ENCODE results near the gene PPP2R2C. TPM values are rescaled to one million over a fixed set of nuclear protein-coding genes. Genes with fewer than 3 reads are reported as not detected.

PPP2R2C gene
- total RNA-seq, 1 experiment from 2014 or later = 32.9 TPM

- RAD21 ChIA-PET (ENCODE audit: low non-redundant PET in 1 of 2, low total read pairs in 2 of 2, uncharacterized antibody in 2 of 2, unreplicated experiment in 2 of 2) = no interaction called here
- ATAC-seq (peak; percentile 82), DNase-seq (ENCODE audit: low read depth, low spot score) (peak; percentile 10)
- Histone ChIP-seq H3K27me3 (ENCODE audit: insufficient read depth, low read length) (no peaks in the 10 kb centered on the region), H3K36me3 (ENCODE audit: control insufficient read depth in 1 of 2, insufficient read depth in 2 of 2, low read length in 2 of 2) (no peaks in the 10 kb centered on the region), H3K9me2 (ENCODE audit: insufficient read depth) (no peaks in the 10 kb centered on the region), H4K20me1 (ENCODE audit: insufficient read depth) (no peaks in the 10 kb centered on the region), H3K79me2 (ENCODE audit: insufficient read depth, low read length) (no peaks in the 10 kb centered on the region), H3K9ac (ENCODE audit: low read length) (no peak overlapping the region), H3K4me1 (ENCODE audit: control insufficient read depth in 1 of 2, insufficient read depth in 2 of 2, low read length in 2 of 2) (no peaks in the 10 kb centered on the region), H3K9me3 (ENCODE audit: control insufficient read depth in 1 of 2, insufficient read depth in 1 of 2, low read depth in 1 of 2, low read length in 2 of 2) (no peaks in the 10 kb centered on the region; a peak in 1 of 4 replicates), H3K4me3 (replicated peaks in 1 of 2; ENCODE audit: low read depth in 1 of 2, low read length in 2 of 2) (no peak overlapping the region), H2AFZ (ENCODE audit: low read depth, low read length, poor library complexity, severe bottlenecking) (no peak overlapping the region), H3K4me2 (ENCODE audit: low read length) (no peak overlapping the region), H3K27ac (ENCODE audit: low read depth, low read length) (no peak overlapping the region)
- CTCF ChIA-PET = no interaction called here
- POLR2A ChIA-PET = no interaction called here
- no TSS peak for BruUV-seq (replicated peaks)
- no peak for TF ChIP-seq EZH2phosphoT487 (IDR thresholded peaks at IDR 0.05; ENCODE audit: borderline replicate concordance)
- TF ChIP-seq SRF (IDR thresholded peaks at IDR 0.05; ENCODE audit: low read depth) = no peak
- TF ChIP-seq TCF7L2 (IDR thresholded peaks at IDR 0.05; ENCODE audit: borderline replicate concordance, extremely low read depth, insufficient read depth, insufficient read length) = no peak
- no peak for TF ChIP-seq RAD21 (IDR thresholded peaks at IDR 0.05; ENCODE audit: low read depth)
- no peak for TF ChIP-seq POLR2A (IDR thresholded peaks at IDR 0.05; ENCODE audit: borderline replicate concordance, extremely low read depth, insufficient read depth, insufficient read length)
- intact Hi-C loops (cut with micrococcal nuclease) = loop anchor here (10.0 kb wide), 1 partner anchor 137 kb away; no protein-coding TSS in a partner anchor
These were observed 64.2 kb downstream of the PPP2R2C start for GRCh38 chr4:6408263-6408662.

- Histone ChIP-seq H3K9me3 (ENCODE audit: control insufficient read depth in 1 of 2, insufficient read depth in 1 of 2, low read depth in 1 of 2, low read length in 2 of 2) (no peaks in the 10 kb centered on the region), H2AFZ (ENCODE audit: low read depth, low read length, poor library complexity, severe bottlenecking) (no peak overlapping the region), H3K9ac (ENCODE audit: low read length) (no peak overlapping the region), H3K27me3 (ENCODE audit: insufficient read depth, low read length) (no peaks in the 10 kb centered on the region), H3K36me3 (ENCODE audit: control insufficient read depth in 1 of 2, insufficient read depth in 2 of 2, low read length in 2 of 2) (no peaks in the 10 kb centered on the region), H3K79me2 (ENCODE audit: insufficient read depth, low read length) (no peaks in the 10 kb centered on the region), H4K20me1 (ENCODE audit: insufficient read depth) (no peaks in the 10 kb centered on the region), H3K4me2 (ENCODE audit: low read length) (no peak overlapping the region), H3K9me2 (ENCODE audit: insufficient read depth) (no peaks in the 10 kb centered on the region), H3K4me3 (replicated peaks in 1 of 2; ENCODE audit: low read depth in 1 of 2, low read length in 2 of 2) (no peak overlapping the region), H3K27ac (ENCODE audit: low read depth, low read length) (no peak overlapping the region), H3K4me1 (ENCODE audit: control insufficient read depth in 1 of 2, insufficient read depth in 2 of 2, low read length in 2 of 2) (no peaks in the 10 kb centered on the region)
- intact Hi-C loops (cut with micrococcal nuclease) = loop anchor here (10.0 kb wide), 1 partner anchor 139 kb away; no protein-coding TSS in a partner anchor
- BruUV-seq (replicated peaks) = no TSS peak
- CTCF ChIA-PET = no interaction called here
- ATAC-seq = no peak
- RAD21 ChIA-PET (ENCODE audit: low non-redundant PET in 1 of 2, low total read pairs in 2 of 2, uncharacterized antibody in 2 of 2, unreplicated experiment in 2 of 2) = no interaction called here
- TF ChIP-seq ZNF274 (IDR thresholded peaks at IDR 0.05; ENCODE audit: low read depth, low read length) (no peak), POLR2A (IDR thresholded peaks at IDR 0.05; ENCODE audit: borderline replicate concordance, extremely low read depth, insufficient read depth, insufficient read length) (no peak), EZH2phosphoT487 (IDR thresholded peaks at IDR 0.05; ENCODE audit: borderline replicate concordance) (no peak), SRF (IDR thresholded peaks at IDR 0.05; ENCODE audit: low read depth) (no peak), RAD21 (IDR thresholded peaks at IDR 0.05; ENCODE audit: low read depth) (no peak), FOSL1 (IDR thresholded peaks at IDR 0.05; ENCODE audit: low read depth) (no peak)
- no peak for DNase-seq (ENCODE audit: low read depth, low spot score)
- POLR2A ChIA-PET = no interaction called here
These were observed 67.1 kb downstream of the PPP2R2C start for GRCh38 chr4:6405397-6405706.

Measured in HCT116 (cell line).